Hematopoietic multipotent progenitor cell treated with erythropoietin and hydrocortisone succinate and interleukin-3 and kit ligand, for 17 days (in vitro differentiated cells): ENCODE results near the gene ANKRD39.

Source experiments
- DNase-seq: peaks from one replicate; pipeline ENCODE4 v3.0.0-alpha.2; 2015; ENCODE audit warnings: low spot score

ANKRD39 gene

GRCh38 chr2:96826546-96827278 is 31.1 kb downstream of the ANKRD39 start:
- no peak for DNase-seq

- DNase-seq: no peak
Observed at GRCh38 chr2:96825057-96825456, 32.8 kb downstream of the ANKRD39 start.

GRCh38 chr2:96824079-96824870 is 33.5 kb downstream of the ANKRD39 start:
- DNase-seq: no peak

GRCh38 chr2:96823198-96823597 is 34.6 kb downstream of the ANKRD39 start:
- DNase-seq: no peak

- no peak for DNase-seq
Observed at GRCh38 chr2:96822786-96823185, 35.0 kb downstream of the ANKRD39 start.

GRCh38 chr2:96821113-96821675 is 36.6 kb downstream of the ANKRD39 start:
- no peak for DNase-seq

- DNase-seq: no peak
Observed at GRCh38 chr2:96819876-96820511, 37.8 kb downstream of the ANKRD39 start.

- peak; percentile 59 for DNase-seq
Observed at GRCh38 chr2:96819128-96819875, 38.5 kb downstream of the ANKRD39 start.

- DNase-seq: no peak
Observed at GRCh38 chr2:96817882-96818281, 39.9 kb downstream of the ANKRD39 start.

- DNase-seq: no peak
Observed at GRCh38 chr2:96816836-96817702, 40.7 kb downstream of the ANKRD39 start.

- peak; percentile 95 for DNase-seq
Observed at GRCh38 chr2:96816127-96816835, 41.5 kb downstream of the ANKRD39 start, which contains the start of gene CNNM3. Gene CNNM3 (plus strand): TSS chr2:96816268. CDS start chr2:96816278, 10 bp downstream.

- DNase-seq: no peak
Observed at GRCh38 chr2:96815326-96816126, 42.3 kb downstream of the ANKRD39 start.

GRCh38 chr2:96813656-96814055 is 44.2 kb downstream of the ANKRD39 start:
- DNase-seq: no peak

- DNase-seq: no peak
Observed at GRCh38 chr2:96811917-96812316, 45.9 kb downstream of the ANKRD39 start.

- DNase-seq: no peak
Observed at GRCh38 chr2:96810783-96811192, 47.0 kb downstream of the ANKRD39 start.

- no peak for DNase-seq
Observed at GRCh38 chr2:96809951-96810782, 47.6 kb downstream of the ANKRD39 start.

- no peak for DNase-seq
Observed at GRCh38 chr2:96809216-96809882, 48.5 kb downstream of the ANKRD39 start.
